ENCODE measurements around the gene MARCO.

GRCh38 chr2:118907759-118908158, 34.2 kb upstream of the MARCO start:
- TF ChIP-seq GLIS3 (CRISPR knock-in tag; IDR thresholded peaks at IDR 0.05) (no peak), ZNF8 (CRISPR knock-in tag; IDR thresholded peaks at IDR 0.05) (no peak)

All from SK-N-SH treated with all-trans-retinoic acid at 6 μM for 48 hours (cell line).